SK-N-SH (cell line): ENCODE measurements around the gene GRM7.

Source experiments
- CTCF ChIP-seq: fragments of 200-600 bp; sonication (generic); IDR thresholded peaks from 2 replicates; pipeline ENCODE4 v1.6.1; 2017; ENCODE audit warnings: antibody characterized with exemption, mild to moderate bottlenecking, moderate library complexity
- MAX ChIP-seq: IDR thresholded peaks from 2 replicates; pipeline ENCODE4 v1.4.0; 2012; ENCODE audit warnings: low read depth
- SMC3 ChIP-seq: IDR thresholded peaks from 2 replicates; pipeline ENCODE4 v1.6.1; 2012; ENCODE audit warnings: low read depth, low read length, improper control_type of control experiment
- USF1 ChIP-seq: IDR thresholded peaks from 2 replicates; pipeline ENCODE4 v1.4.0; 2012; ENCODE audit warnings: low read depth, borderline replicate concordance

GRCh38 chr3:7700539-7700938, 839.6 kb downstream of the GRM7 start:
- TF ChIP-seq CTCF (no peak), USF1 (no peak), SMC3 (no peak), MAX (no peak)
